Left ventricle myocardium inferior (tissue), 1 donor: ENCODE data around the gene COPB1. TPM values are rescaled to one million over a fixed set of nuclear protein-coding genes. Genes with fewer than 3 reads are reported as not detected.

Source experiments
- DNase-seq: peaks from one replicate; pipeline ENCODE4 v3.0.0-alpha.2; 2020
- H3K27ac ChIP-seq: fragments of 200-600 bp; replicated peaks from 2 replicates; pipeline ENCODE4 v1.8.0; 2021
- H3K27me3 ChIP-seq: fragments of 200-600 bp; 2 replicates; pipeline ENCODE4 v1.8.0; 2021; ENCODE audit warnings: low read depth
- H3K36me3 ChIP-seq: fragments of 200-600 bp; 2 replicates; pipeline ENCODE4 v1.8.0; 2021
- H3K4me1 ChIP-seq: fragments of 200-600 bp; 2 replicates; pipeline ENCODE4 v1.8.0; 2021
- H3K4me3 ChIP-seq: fragments of 200-600 bp; 2 replicates; pipeline ENCODE4 v1.8.0; 2021; ENCODE audit warnings: mild to moderate bottlenecking, moderate library complexity
- H3K9me3 ChIP-seq: fragments of 200-600 bp; replicated peaks from 2 replicates; pipeline ENCODE4 v1.8.0; 2021
- CTCF ChIP-seq: fragments of 200-600 bp; IDR thresholded peaks from 2 replicates; pipeline ENCODE4 v1.8.0; 2021; ENCODE audit warnings: antibody characterized with exemption, mild to moderate bottlenecking, borderline replicate concordance
- intact Hi-C: fragments of 100-400 bp; cut with micrococcal nuclease; formaldehyde crosslinking; loops from one replicate; pipeline ENCODE4 v1.11.0; 2022
- total RNA-seq: library from RNA; stranded (reverse); fragmentation: NEBNext Ultra II Directional; extraction: Animal tissue kit (Norgen Biotek cat#: 25700); gene quantifications from one replicate; pipeline ENCODE4 v1.2.1, GENCODE V29; 2021
- donor health status: DM: no; HTN: yes; CAD: no; lungs with severe emphysema.

COPB1 gene
- total RNA-seq, 1 donor from 2014 or later = 45.8 TPM

- Histone ChIP-seq H3K4me1 (no peaks in the 10 kb centered on the region), H3K27ac (no peak overlapping the region), H3K9me3 (no peaks in the 10 kb centered on the region), H3K27me3 (no peaks in the 10 kb centered on the region), H3K4me3 (no peak overlapping the region), H3K36me3 (peaks cover 77% of the 10 kb centered on the region)
- no peak for DNase-seq
- no peak for TF ChIP-seq CTCF
- intact Hi-C loops = no loop called here
Measured at GRCh38 chr11:14506532-14506931, 6.9 kb upstream of the COPB1 start.

- Histone ChIP-seq H3K4me1 (peaks cover 19% of the 10 kb centered on the region), H3K4me3 (no peak overlapping the region), H3K27me3 (no peaks in the 10 kb centered on the region), H3K27ac (no peak overlapping the region), H3K36me3 (peaks cover 44% of the 10 kb centered on the region), H3K9me3 (no peaks in the 10 kb centered on the region)
- no peak for DNase-seq
- intact Hi-C loops = no loop called here
- TF ChIP-seq CTCF = no peak
Measured at GRCh38 chr11:14503023-14503422, 3.4 kb upstream of the COPB1 start.

- peaks cover 29% of the 10 kb centered on the region for H3K4me1 ChIP-seq
- H3K36me3 ChIP-seq = peaks cover 44% of the 10 kb centered on the region
- H3K27me3 ChIP-seq = no peaks in the 10 kb centered on the region
- no peak for DNase-seq
- no peaks in the 10 kb centered on the region for H3K9me3 ChIP-seq
- H3K27ac ChIP-seq = no peak overlapping the region
- H3K4me3 ChIP-seq = no peak overlapping the region
- intact Hi-C loops = no loop called here
- TF ChIP-seq CTCF = no peak
Measured at GRCh38 chr11:14502039-14502438, 2.4 kb upstream of the COPB1 start.

- Histone ChIP-seq H3K27me3 (no peaks in the 10 kb centered on the region), H3K4me3 (peak overlapping the region; percentile 83), H3K27ac (peak overlapping the region; percentile 92), H3K36me3 (peaks cover 44% of the 10 kb centered on the region), H3K4me1 (peaks cover 43% of the 10 kb centered on the region), H3K9me3 (no peaks in the 10 kb centered on the region)
- intact Hi-C loops = no loop called here
- peak; percentile 50 for DNase-seq
- no peak for TF ChIP-seq CTCF
Measured at GRCh38 chr11:14500181-14500651, 605 bp upstream of the COPB1 start.

GRCh38 chr11:14499178-14499559, 442 bp downstream of the COPB1 start:
- H3K9me3 ChIP-seq = no peaks in the 10 kb centered on the region
- H3K4me1 ChIP-seq = peaks cover 54% of the 10 kb centered on the region
- no peak for TF ChIP-seq CTCF
- H3K36me3 ChIP-seq = peaks cover 44% of the 10 kb centered on the region
- peak overlapping the region; percentile 83 for H3K4me3 ChIP-seq
- DNase-seq = peak; percentile 25
- intact Hi-C loops = no loop called here
- no peaks in the 10 kb centered on the region for H3K27me3 ChIP-seq
- peak overlapping the region; percentile 92 for H3K27ac ChIP-seq

- TF ChIP-seq CTCF = no peak
- H3K9me3 ChIP-seq = no peaks in the 10 kb centered on the region
- intact Hi-C loops = no loop called here
- no peaks in the 10 kb centered on the region for H3K4me1 ChIP-seq
- H3K4me3 ChIP-seq = no peak overlapping the region
- no peaks in the 10 kb centered on the region for H3K27me3 ChIP-seq
- no peak overlapping the region for H3K27ac ChIP-seq
- DNase-seq = no peak
- peaks cover 98% of the 10 kb centered on the region for H3K36me3 ChIP-seq
Measured at GRCh38 chr11:14480716-14481115, 18.9 kb downstream of the COPB1 start.
